ENCODE results near the gene MICALL2.

DNA sequence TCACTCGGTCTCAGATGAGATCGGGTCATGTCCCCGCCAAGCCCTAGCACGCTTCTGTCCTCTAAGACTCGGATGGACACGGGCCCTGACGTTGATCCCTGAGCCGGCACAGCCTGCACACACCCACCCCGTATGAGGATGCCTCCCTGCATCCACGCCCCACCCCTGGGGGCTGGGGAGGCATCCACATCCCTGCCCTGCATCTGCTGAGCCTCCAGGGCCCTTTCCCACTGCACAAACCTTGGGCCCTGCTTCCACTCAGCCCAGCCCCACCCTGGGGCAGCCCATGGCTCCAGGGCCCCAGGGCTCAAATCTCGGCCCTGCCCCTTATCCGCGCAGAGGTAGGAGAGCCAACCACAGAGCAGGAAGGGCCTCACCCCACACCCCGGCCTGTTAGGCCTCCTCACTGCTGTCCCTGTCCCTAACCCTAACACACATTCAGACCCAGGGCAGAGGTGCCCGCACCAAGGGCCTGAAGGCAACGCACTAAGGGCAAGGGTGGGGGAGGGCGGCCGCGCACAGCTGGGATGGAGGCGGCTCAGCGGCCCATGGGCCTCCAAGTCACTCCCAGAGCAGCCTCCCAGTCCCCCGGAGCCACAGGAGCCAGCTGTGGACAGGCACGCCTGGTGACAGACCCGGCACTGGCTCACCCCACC, 9.5 kb upstream of the MICALL2 start:
- no peak for TF ChIP-seq POLR2A (IDR thresholded peaks at IDR 0.05)
- TF ChIP-seq, protein P1, sequence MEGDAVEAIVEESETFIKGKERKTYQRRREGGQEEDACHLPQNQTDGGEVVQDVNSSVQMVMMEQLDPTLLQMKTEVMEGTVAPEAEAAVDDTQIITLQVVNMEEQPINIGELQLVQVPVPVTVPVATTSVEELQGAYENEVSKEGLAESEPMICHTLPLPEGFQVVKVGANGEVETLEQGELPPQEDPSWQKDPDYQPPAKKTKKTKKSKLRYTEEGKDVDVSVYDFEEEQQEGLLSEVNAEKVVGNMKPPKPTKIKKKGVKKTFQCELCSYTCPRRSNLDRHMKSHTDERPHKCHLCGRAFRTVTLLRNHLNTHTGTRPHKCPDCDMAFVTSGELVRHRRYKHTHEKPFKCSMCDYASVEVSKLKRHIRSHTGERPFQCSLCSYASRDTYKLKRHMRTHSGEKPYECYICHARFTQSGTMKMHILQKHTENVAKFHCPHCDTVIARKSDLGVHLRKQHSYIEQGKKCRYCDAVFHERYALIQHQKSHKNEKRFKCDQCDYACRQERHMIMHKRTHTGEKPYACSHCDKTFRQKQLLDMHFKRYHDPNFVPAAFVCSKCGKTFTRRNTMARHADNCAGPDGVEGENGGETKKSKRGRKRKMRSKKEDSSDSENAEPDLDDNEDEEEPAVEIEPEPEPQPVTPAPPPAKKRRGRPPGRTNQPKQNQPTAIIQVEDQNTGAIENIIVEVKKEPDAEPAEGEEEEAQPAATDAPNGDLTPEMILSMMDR (IDR thresholded peaks at IDR 0.05), result no peak

Measured in Peyer's patch (tissue), 4 donors.